RWPE2 (cell line): Measurements from ENCODE around the gene MTIF3.

Source experiments
- ATAC-seq: fragments of 200-7000 bp; cut with Tn5 transposase; 3 replicates; pipeline ENCODE4 v1.9.1; 2021; ENCODE audit warnings: low read depth
- DNase-seq: peaks from one replicate; pipeline ENCODE4 v3.0.0-alpha.2; 2020; ENCODE audit warnings: low spot score
- H3K27ac ChIP-seq: fragments of 450-650 bp; 2 replicates; pipeline ENCODE4 v1.5.1; 2017; ENCODE audit warnings: mild to moderate bottlenecking; ENCODE audit not compliant: poor library complexity, severe bottlenecking
- H3K27me3 ChIP-seq: fragments of 250-450 bp; sonication (Bioruptor Pico); 2 replicates; pipeline ENCODE4 v1.5.1; 2021; ENCODE audit warnings: mild to moderate bottlenecking, moderate library complexity; ENCODE audit not compliant: insufficient read depth, poor library complexity, severe bottlenecking
- H3K36me3 ChIP-seq: fragments of 250-450 bp; sonication (Bioruptor Pico); 2 replicates; pipeline ENCODE4 v1.5.1; 2020; ENCODE audit warnings: low read depth, mild to moderate bottlenecking, moderate library complexity
- H3K4me1 ChIP-seq: fragments of 250-450 bp; sonication (Bioruptor Pico); 2 replicates; pipeline ENCODE4 v1.5.1; 2021; ENCODE audit warnings: mild to moderate bottlenecking, moderate library complexity; ENCODE audit not compliant: insufficient read depth, poor library complexity, severe bottlenecking
- H3K4me3 ChIP-seq: fragments of 250-450 bp; sonication (Bioruptor Pico); 2 replicates; pipeline ENCODE4 v1.5.1; 2021; ENCODE audit warnings: mild to moderate bottlenecking, moderate library complexity; ENCODE audit not compliant: severe bottlenecking
- H3K9me3 ChIP-seq: fragments of 250-450 bp; sonication (Bioruptor Pico); 2 replicates; pipeline ENCODE4 v1.5.1; 2021; ENCODE audit warnings: mild to moderate bottlenecking, moderate library complexity; ENCODE audit not compliant: severe bottlenecking
- TF ChIP-seq, protein P1 (sequence below): fragments of 450-650 bp; IDR thresholded peaks from one replicate; pipeline ENCODE4 v1.5.1; 2017; ENCODE audit warnings: mild to moderate bottlenecking, moderate library complexity; ENCODE audit not compliant: poor library complexity, severe bottlenecking

The MTIF3 gene

GRCh38 chr13:27395007-27395510, 55.3 kb downstream of the MTIF3 start:
- H3K27ac ChIP-seq: no peak overlapping the region
- DNase-seq (no peak), ATAC-seq (no peak)

GRCh38 chr13:27393101-27393500, 57.3 kb downstream of the MTIF3 start:
- H3K27ac ChIP-seq: no peak overlapping the region
- no peak overlapping the region for H3K4me3 ChIP-seq
- H3K36me3 ChIP-seq: no peaks in the 10 kb centered on the region
- ATAC-seq (no peak), DNase-seq (no peak)
- no peaks in the 10 kb centered on the region for H3K4me1 ChIP-seq
- TF ChIP-seq, protein P1, sequence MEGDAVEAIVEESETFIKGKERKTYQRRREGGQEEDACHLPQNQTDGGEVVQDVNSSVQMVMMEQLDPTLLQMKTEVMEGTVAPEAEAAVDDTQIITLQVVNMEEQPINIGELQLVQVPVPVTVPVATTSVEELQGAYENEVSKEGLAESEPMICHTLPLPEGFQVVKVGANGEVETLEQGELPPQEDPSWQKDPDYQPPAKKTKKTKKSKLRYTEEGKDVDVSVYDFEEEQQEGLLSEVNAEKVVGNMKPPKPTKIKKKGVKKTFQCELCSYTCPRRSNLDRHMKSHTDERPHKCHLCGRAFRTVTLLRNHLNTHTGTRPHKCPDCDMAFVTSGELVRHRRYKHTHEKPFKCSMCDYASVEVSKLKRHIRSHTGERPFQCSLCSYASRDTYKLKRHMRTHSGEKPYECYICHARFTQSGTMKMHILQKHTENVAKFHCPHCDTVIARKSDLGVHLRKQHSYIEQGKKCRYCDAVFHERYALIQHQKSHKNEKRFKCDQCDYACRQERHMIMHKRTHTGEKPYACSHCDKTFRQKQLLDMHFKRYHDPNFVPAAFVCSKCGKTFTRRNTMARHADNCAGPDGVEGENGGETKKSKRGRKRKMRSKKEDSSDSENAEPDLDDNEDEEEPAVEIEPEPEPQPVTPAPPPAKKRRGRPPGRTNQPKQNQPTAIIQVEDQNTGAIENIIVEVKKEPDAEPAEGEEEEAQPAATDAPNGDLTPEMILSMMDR: no peak
- no peaks in the 10 kb centered on the region for H3K27me3 ChIP-seq
- H3K9me3 ChIP-seq: no peaks in the 10 kb centered on the region

More at GRCh38 chr13:27395007-27395510, 55.3 kb downstream of the MTIF3 start:
- Histone ChIP-seq H3K36me3 (no peaks in the 10 kb centered on the region), H3K9me3 (no peaks in the 10 kb centered on the region), H3K4me1 (no peaks in the 10 kb centered on the region), H3K27me3 (no peaks in the 10 kb centered on the region), H3K4me3 (no peak overlapping the region)
- TF ChIP-seq, protein P1: no peak

DNA sequence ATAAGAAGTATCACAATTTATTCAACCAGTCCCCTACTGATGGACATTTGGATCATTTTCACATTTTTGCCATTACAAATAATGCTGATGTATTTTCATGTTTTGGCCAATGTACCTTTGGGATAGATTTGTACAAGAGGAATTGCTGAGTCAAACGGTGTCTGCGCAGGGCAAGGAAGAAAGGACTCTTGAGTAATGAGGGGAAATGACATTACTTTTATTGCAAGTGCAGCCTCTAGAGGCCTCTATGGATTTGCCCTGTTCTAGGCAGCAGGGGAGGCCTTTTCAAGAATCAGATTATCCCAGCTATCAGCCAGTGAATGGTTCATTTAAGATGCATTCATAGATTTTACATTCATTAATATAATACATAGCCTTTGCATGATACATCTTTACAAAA, 58.9 kb downstream of the MTIF3 start:
- Histone ChIP-seq H3K4me3 (no peak overlapping the region), H3K27me3 (no peaks in the 10 kb centered on the region), H3K9me3 (no peaks in the 10 kb centered on the region), H3K27ac (no peak overlapping the region), H3K4me1 (no peaks in the 10 kb centered on the region), H3K36me3 (no peaks in the 10 kb centered on the region)
- ATAC-seq (no peak), DNase-seq (no peak)
- TF ChIP-seq, protein P1: no peak

- no peak overlapping the region for H3K4me3 ChIP-seq
- no peaks in the 10 kb centered on the region for H3K9me3 ChIP-seq
- H3K4me1 ChIP-seq: no peaks in the 10 kb centered on the region
- H3K27me3 ChIP-seq: no peaks in the 10 kb centered on the region
- no peaks in the 10 kb centered on the region for H3K36me3 ChIP-seq
- H3K27ac ChIP-seq: no peak overlapping the region
- TF ChIP-seq, protein P1: no peak
- ATAC-seq (no peak), DNase-seq (no peak)
Observed at GRCh38 chr13:27389891-27390290, 60.5 kb downstream of the MTIF3 start.

DNA sequence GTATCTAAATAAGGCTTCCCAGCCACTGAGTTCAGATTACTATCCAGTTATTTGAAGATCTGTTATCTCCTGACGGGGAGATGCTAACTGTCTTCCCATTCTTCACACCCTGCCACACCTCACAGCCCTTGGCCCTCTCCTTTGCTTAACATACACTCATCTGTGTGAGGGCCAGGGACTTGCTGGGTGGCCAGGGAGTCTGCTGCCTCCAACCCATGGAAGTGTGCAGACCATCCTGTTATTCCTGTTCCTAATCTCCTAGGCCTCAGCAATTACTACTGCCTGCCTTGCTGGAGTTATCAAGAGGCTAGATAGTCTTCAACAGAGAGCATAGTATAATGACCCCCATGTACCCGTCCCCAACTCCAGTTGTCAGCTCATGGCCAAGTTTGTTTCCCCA, 62.1 kb downstream of the MTIF3 start:
- no peak overlapping the region for H3K4me3 ChIP-seq
- TF ChIP-seq, protein P1: no peak
- no peak for ATAC-seq
- DNase-seq: no peak
- H3K27me3 ChIP-seq: no peaks in the 10 kb centered on the region
- H3K36me3 ChIP-seq: no peaks in the 10 kb centered on the region
- H3K4me1 ChIP-seq: no peaks in the 10 kb centered on the region
- no peak overlapping the region for H3K27ac ChIP-seq
- no peaks in the 10 kb centered on the region for H3K9me3 ChIP-seq
